Measurements from ENCODE around the gene CCM2L. TPM values are rescaled to one million over a fixed set of nuclear protein-coding genes. Genes with fewer than 3 reads are reported as not detected.

CCM2L gene
- total and polyA plus RNA-seq, 12 donors: 2.2 to 28.2 (median 6.2) TPM

GRCh38 chr20:31972471-31973021, 37.7 kb upstream of the CCM2L start:
- no peaks in the 10 kb centered on the region for H3K9me3 ChIP-seq (replicated peaks in 1 of 3)
- WGBS, 4 donors: 48 to 56% (median 48%) methylated on average over 4 of the region's 4 CpGs
- no peak for DNase-seq
- no peaks in the 10 kb centered on the region for H3K4me1 ChIP-seq (replicated peaks in 1 of 2)
- H3K4me3 ChIP-seq: no peak overlapping the region
- peaks cover 4% of the 10 kb centered on the region for H3K27me3 ChIP-seq
- no peaks in the 10 kb centered on the region for H3K36me3 ChIP-seq (replicated peaks in 1 of 2)
- TF ChIP-seq CTCF (IDR thresholded peaks at IDR 0.05): no peak
- no peak for TF ChIP-seq POLR2A (IDR thresholded peaks at IDR 0.05)
- intact Hi-C loops (cut with DNase I): no loop called here
- H3K27ac ChIP-seq: no peak overlapping the region

GRCh38 chr20:31974296-31974695, 35.9 kb upstream of the CCM2L start:
- Histone ChIP-seq H3K9me3 (replicated peaks in 1 of 3) (no peaks in the 10 kb centered on the region), H3K27ac (no peak overlapping the region), H3K4me1 (replicated peaks in 1 of 2) (no peaks in the 10 kb centered on the region), H3K36me3 (replicated peaks in 1 of 2) (no peaks in the 10 kb centered on the region), H3K4me3 (no peak overlapping the region), H3K27me3 (no peaks in the 10 kb centered on the region)
- no peak for DNase-seq
- TF ChIP-seq POLR2A (IDR thresholded peaks at IDR 0.05) (no peak), CTCF (IDR thresholded peaks at IDR 0.05) (no peak)
- intact Hi-C loops (cut with DNase I): no loop called here
- WGBS, 4 donors: 76 to 89% (median 85%) methylated on average over 2 of the region's 2 CpGs

- Histone ChIP-seq H3K27me3 (no peaks in the 10 kb centered on the region), H3K27ac (no peak overlapping the region), H3K4me1 (replicated peaks in 1 of 2) (no peaks in the 10 kb centered on the region), H3K9me3 (replicated peaks in 1 of 3) (no peaks in the 10 kb centered on the region), H3K4me3 (no peak overlapping the region), H3K36me3 (replicated peaks in 1 of 2) (no peaks in the 10 kb centered on the region)
- WGBS, 4 donors: 47 to 57% (median 55%) methylated on average over 6 to 10 of the region's 10 CpGs
- TF ChIP-seq CTCF (IDR thresholded peaks at IDR 0.05): no peak
- TF ChIP-seq POLR2A (IDR thresholded peaks at IDR 0.05): no peak
- DNase-seq: no peak
- intact Hi-C loops (cut with DNase I): no loop called here
These were observed 35.2 kb upstream of the CCM2L start for GRCh38 chr20:31974951-31975487.

- Histone ChIP-seq H3K36me3 (replicated peaks in 1 of 2) (no peaks in the 10 kb centered on the region), H3K27me3 (no peaks in the 10 kb centered on the region), H3K4me1 (replicated peaks in 1 of 2) (no peaks in the 10 kb centered on the region), H3K9me3 (replicated peaks in 1 of 3) (no peaks in the 10 kb centered on the region), H3K27ac (no peak overlapping the region), H3K4me3 (no peak overlapping the region)
- intact Hi-C loops (cut with DNase I): no loop called here
- 70 to 80% (median 77%) methylated on average over 2 of the region's 2 CpGs for WGBS, 4 donors
- no peak for TF ChIP-seq POLR2A (IDR thresholded peaks at IDR 0.05)
- no peak for TF ChIP-seq CTCF (IDR thresholded peaks at IDR 0.05)
- DNase-seq: no peak
These were observed 34.4 kb upstream of the CCM2L start for GRCh38 chr20:31975874-31976273.

Measured in adrenal gland (tissue), 12 donors.